Mesenchymal stem cell (in vitro differentiated cells and primary cell): ENCODE measurements around the gene KRTAP10-1.
A peak's percentile ranks its signal among the peaks of the same experiment; 100 is the strongest.

Experiments used
- DNase-seq: peaks from one replicate; pipeline ENCODE4 v3.0.0-alpha.2; 2013
- H2AFZ ChIP-seq: one replicate; pipeline ENCODE4 v1.6.1; 2013; ENCODE audit warnings: low read depth, mild to moderate bottlenecking, control low read depth, inconsistent platforms, low read length, moderate library complexity
- H2AK5ac ChIP-seq: 2 replicates; pipeline ENCODE4 v1.6.1; 2013; ENCODE audit warnings: low read length, moderate library complexity, mild to moderate bottlenecking, inconsistent platforms; ENCODE audit not compliant: severe bottlenecking
- H2BK120ac ChIP-seq: one replicate; pipeline ENCODE4 v1.6.1; 2013; ENCODE audit warnings: low read depth, mild to moderate bottlenecking, inconsistent platforms, low read length, moderate library complexity
- H2BK12ac ChIP-seq, 2 experiments: one replicate each; pipeline ENCODE4 v1.6.1; 2013; ENCODE audit warnings: inconsistent platforms in 2 of 2, low read length in 2 of 2, mild to moderate bottlenecking in 2 of 2, moderate library complexity in 2 of 2, control low read depth in 1 of 2
- H2BK15ac ChIP-seq: one replicate; pipeline ENCODE4 v1.6.1; 2013; ENCODE audit warnings: mild to moderate bottlenecking, low read depth, inconsistent platforms; ENCODE audit not compliant: poor library complexity, severe bottlenecking
- H2BK5ac ChIP-seq: 2 replicates; pipeline ENCODE4 v1.6.1; 2013; ENCODE audit warnings: low read depth, mild to moderate bottlenecking, low read length, control low read depth, inconsistent platforms; ENCODE audit not compliant: poor library complexity, severe bottlenecking
- H3K14ac ChIP-seq, 2 experiments: one replicate each; pipeline ENCODE4 v1.6.1; 2013; ENCODE audit warnings: inconsistent platforms in 2 of 2, low read length in 2 of 2, control low read depth in 1 of 2, mild to moderate bottlenecking in 1 of 2, moderate library complexity in 1 of 2
- H3K18ac ChIP-seq, 2 experiments: one replicate each; pipeline ENCODE4 v1.6.1; 2013; ENCODE audit warnings: inconsistent platforms in 2 of 2, low read length in 2 of 2, control low read depth in 1 of 2, low read depth in 1 of 2, mild to moderate bottlenecking in 1 of 2
- H3K23ac ChIP-seq, 2 experiments: one replicate each; pipeline ENCODE4 v1.6.1; 2013; ENCODE audit warnings: inconsistent platforms in 2 of 2, low read length in 2 of 2, mild to moderate bottlenecking in 2 of 2, moderate library complexity in 2 of 2, control low read depth in 1 of 2
- H3K27ac ChIP-seq: 2 replicates; pipeline ENCODE4 v1.5.1; 2013; ENCODE audit warnings: mild to moderate bottlenecking, moderate library complexity, low read length, control low read depth, inconsistent platforms; ENCODE audit not compliant: poor library complexity, severe bottlenecking
- H3K27me3 ChIP-seq, 2 experiments: 2 replicates each; pipeline versions ENCODE4 v1.6.1 to v1.7.0; 2013; ENCODE audit warnings: low read length in 2 of 2, mild to moderate bottlenecking in 2 of 2, moderate library complexity in 2 of 2, control low read depth in 1 of 2, inconsistent platforms in 1 of 2; ENCODE audit not compliant: control insufficient read depth in 1 of 2, insufficient read depth in 1 of 2
- H3K36me3 ChIP-seq, 2 experiments: 2 replicates each; pipeline versions ENCODE4 v1.6.1 to v1.7.0; 2013; ENCODE audit warnings: low read length in 2 of 2, control low read depth in 1 of 2, inconsistent platforms in 1 of 2, low read depth in 1 of 2, mild to moderate bottlenecking in 1 of 2; ENCODE audit not compliant: insufficient read depth in 2 of 2, control insufficient read depth in 1 of 2
- H3K4ac ChIP-seq, 2 experiments: one replicate each; pipeline ENCODE4 v1.6.1; 2013; ENCODE audit warnings: inconsistent platforms in 2 of 2, low read length in 2 of 2, mild to moderate bottlenecking in 2 of 2, moderate library complexity in 2 of 2, control low read depth in 1 of 2, low read depth in 1 of 2
- H3K4me1 ChIP-seq: 2 replicates; pipeline ENCODE4 v1.6.1; 2013; ENCODE audit warnings: low read depth, low read length, control low read depth; ENCODE audit not compliant: control insufficient read depth, insufficient read depth
- H3K4me2 ChIP-seq: 2 replicates; pipeline ENCODE4 v1.6.1; 2013; ENCODE audit warnings: low read length, mild to moderate bottlenecking, inconsistent platforms; ENCODE audit not compliant: poor library complexity, severe bottlenecking
- H3K4me3 ChIP-seq, 2 experiments: 2 replicates each; pipeline versions ENCODE4 v1.5.1 to v1.7.0; 2013; ENCODE audit warnings: low read length in 2 of 2, mild to moderate bottlenecking in 2 of 2, control low read depth in 1 of 2, low read depth in 1 of 2; ENCODE audit not compliant: insufficient read depth in 1 of 2
- H3K79me1 ChIP-seq: replicated peaks from 2 replicates; pipeline ENCODE4 v1.6.1; 2013; ENCODE audit warnings: mild to moderate bottlenecking, control low read depth, low read length, inconsistent platforms; ENCODE audit not compliant: poor library complexity, severe bottlenecking
- H3K9ac ChIP-seq: 2 replicates; pipeline ENCODE4 v1.7.0; 2013; ENCODE audit warnings: mild to moderate bottlenecking, low read length, moderate library complexity
- H3K9me3 ChIP-seq: 2 replicates; pipeline ENCODE4 v1.7.0; 2013; ENCODE audit warnings: mild to moderate bottlenecking, low read length; ENCODE audit not compliant: control insufficient read depth
- H4K8ac ChIP-seq: one replicate; pipeline ENCODE4 v1.6.1; 2013; ENCODE audit warnings: inconsistent platforms, mild to moderate bottlenecking, low read length, moderate library complexity
- H4K91ac ChIP-seq: one replicate; pipeline ENCODE4 v1.6.1; 2013; ENCODE audit warnings: mild to moderate bottlenecking, low read length, inconsistent platforms
- WGBS: methylation state at CpG from one replicate; pipeline ENCODE4 v1.1.7; 2013; ENCODE audit warnings: mixed read lengths; 5-methylcytosine and 5-hydroxymethylcytosine counted together

The KRTAP10-1 gene

GRCh38 chr21:44522753-44523204 is 17.2 kb downstream of the KRTAP10-1 start:
- Histone ChIP-seq H2BK5ac (no peak overlapping the region), H3K18ac (no peak overlapping the region), H3K36me3 (no peaks in the 10 kb centered on the region), H3K4ac (no peak overlapping the region), H3K14ac (no peak overlapping the region), H3K23ac (no peak overlapping the region), H2BK15ac (no peak overlapping the region), H4K8ac (no peak overlapping the region), H3K9ac (no peak overlapping the region), H2BK12ac (no peak overlapping the region), H2AFZ (no peak overlapping the region), H3K4me1 (peaks cover 5% of the 10 kb centered on the region), H3K27ac (no peak overlapping the region), H3K27me3 (no peaks in the 10 kb centered on the region), H3K79me1 (no peaks in the 10 kb centered on the region), H2AK5ac (no peak overlapping the region), H3K4me2 (no peak overlapping the region), H3K4me3 (no peak overlapping the region), H2BK120ac (no peak overlapping the region), H4K91ac (no peak overlapping the region), H3K9me3 (no peaks in the 10 kb centered on the region)
- WGBS: 60% methylated on average over 1 of the region's 1 CpG
- DNase-seq: no peak

- Histone ChIP-seq H3K4me3 (peak overlapping the region in 1 of 2 experiments; percentile 24), H2BK5ac (no peak overlapping the region), H3K27me3 (no peaks in the 10 kb centered on the region), H4K8ac (no peak overlapping the region), H3K27ac (no peak overlapping the region), H3K79me1 (no peaks in the 10 kb centered on the region), H3K18ac (no peak overlapping the region), H3K14ac (no peak overlapping the region), H3K4ac (no peak overlapping the region), H2BK15ac (no peak overlapping the region), H3K9me3 (peaks cover 3% of the 10 kb centered on the region), H3K9ac (no peak overlapping the region), H3K36me3 (no peaks in the 10 kb centered on the region), H4K91ac (no peak overlapping the region), H2AFZ (no peak overlapping the region), H2BK12ac (no peak overlapping the region), H3K4me2 (no peak overlapping the region), H3K4me1 (peaks cover 5% of the 10 kb centered on the region), H3K23ac (no peak overlapping the region), H2BK120ac (no peak overlapping the region), H2AK5ac (no peak overlapping the region)
- DNase-seq: no peak
- 91% methylated on average over 33 of the region's 33 CpGs for WGBS
Measured at GRCh38 chr21:44521928-44522752, 17.9 kb downstream of the KRTAP10-1 start.

- Histone ChIP-seq H3K23ac (no peak overlapping the region), H3K79me1 (no peaks in the 10 kb centered on the region), H3K9me3 (peaks cover 3% of the 10 kb centered on the region), H3K4me1 (peaks cover 5% of the 10 kb centered on the region), H3K36me3 (no peaks in the 10 kb centered on the region), H3K18ac (no peak overlapping the region), H2BK120ac (no peak overlapping the region), H3K9ac (no peak overlapping the region), H2BK12ac (no peak overlapping the region), H3K14ac (no peak overlapping the region), H3K4ac (no peak overlapping the region), H2BK15ac (no peak overlapping the region), H3K27ac (no peak overlapping the region), H2AK5ac (no peak overlapping the region), H3K4me2 (no peak overlapping the region), H4K91ac (no peak overlapping the region), H3K27me3 (no peaks in the 10 kb centered on the region), H2BK5ac (no peak overlapping the region), H4K8ac (no peak overlapping the region), H3K4me3 (no peak overlapping the region), H2AFZ (no peak overlapping the region)
- WGBS: 87% methylated on average over 22 of the region's 22 CpGs
- no peak for DNase-seq
Measured at GRCh38 chr21:44521301-44521927, 18.6 kb downstream of the KRTAP10-1 start.
